Esophagus muscularis mucosa (tissue), 3 donors: ENCODE results near the gene PRKN.

Experiments
- POLR2A ChIP-seq: fragments of 450-650 bp; IDR thresholded peaks from one replicate; pipeline ENCODE4 v1.6.1; 2017; ENCODE audit warnings: antibody characterized with exemption, moderate library complexity, mild to moderate bottlenecking, low read depth
- TF ChIP-seq, protein P1 (sequence below), 3 experiments: fragments of 200-600 bp in 2 of 3; fragments of 450-650 bp in 1 of 3; sonication (generic) in 2 of 3; IDR thresholded peaks; one replicate each; pipeline ENCODE4 v1.5.1; 2017 to 2019; ENCODE audit warnings: antibody characterized with exemption in 3 of 3, mild to moderate bottlenecking in 2 of 3, moderate library complexity in 1 of 3

DNA sequence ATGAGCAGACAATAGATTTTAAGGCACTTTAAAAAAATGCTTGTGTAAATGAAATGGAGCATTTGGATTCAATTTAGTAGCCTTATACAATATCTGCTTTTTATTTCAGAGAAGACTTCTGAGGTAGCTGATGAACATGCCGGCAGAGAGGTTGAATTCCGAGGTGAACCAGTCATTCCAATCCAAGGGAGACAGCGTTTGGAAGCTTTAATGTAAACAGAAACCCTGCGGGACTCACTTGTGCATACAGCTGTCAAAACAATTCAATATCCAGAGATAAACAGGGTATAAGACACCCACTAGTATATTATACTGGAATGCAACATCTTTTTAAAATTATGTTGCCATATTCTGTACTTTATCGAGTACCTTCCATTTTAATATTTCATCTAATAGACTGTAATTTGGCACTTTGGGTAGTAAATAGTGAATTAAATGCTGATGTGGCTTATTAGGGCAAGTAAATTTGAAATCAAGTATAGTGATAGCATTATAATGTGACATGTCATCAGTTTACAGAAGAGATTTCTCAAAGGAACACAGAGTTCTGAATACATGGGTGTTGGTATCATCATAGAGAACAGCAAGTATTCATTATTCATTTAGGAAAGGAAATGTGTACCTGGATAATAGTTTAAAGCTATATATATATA, 347.7 kb downstream of the PRKN start:
- TF ChIP-seq POLR2A: no peak
- TF ChIP-seq, protein P1, sequence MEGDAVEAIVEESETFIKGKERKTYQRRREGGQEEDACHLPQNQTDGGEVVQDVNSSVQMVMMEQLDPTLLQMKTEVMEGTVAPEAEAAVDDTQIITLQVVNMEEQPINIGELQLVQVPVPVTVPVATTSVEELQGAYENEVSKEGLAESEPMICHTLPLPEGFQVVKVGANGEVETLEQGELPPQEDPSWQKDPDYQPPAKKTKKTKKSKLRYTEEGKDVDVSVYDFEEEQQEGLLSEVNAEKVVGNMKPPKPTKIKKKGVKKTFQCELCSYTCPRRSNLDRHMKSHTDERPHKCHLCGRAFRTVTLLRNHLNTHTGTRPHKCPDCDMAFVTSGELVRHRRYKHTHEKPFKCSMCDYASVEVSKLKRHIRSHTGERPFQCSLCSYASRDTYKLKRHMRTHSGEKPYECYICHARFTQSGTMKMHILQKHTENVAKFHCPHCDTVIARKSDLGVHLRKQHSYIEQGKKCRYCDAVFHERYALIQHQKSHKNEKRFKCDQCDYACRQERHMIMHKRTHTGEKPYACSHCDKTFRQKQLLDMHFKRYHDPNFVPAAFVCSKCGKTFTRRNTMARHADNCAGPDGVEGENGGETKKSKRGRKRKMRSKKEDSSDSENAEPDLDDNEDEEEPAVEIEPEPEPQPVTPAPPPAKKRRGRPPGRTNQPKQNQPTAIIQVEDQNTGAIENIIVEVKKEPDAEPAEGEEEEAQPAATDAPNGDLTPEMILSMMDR (IDR thresholded peaks at IDR 0.05): no peak
